NB4 (cell line): ENCODE measurements around the gene MTHFSD.

Experiments used
- DNase-seq: peaks from one replicate; pipeline ENCODE4 v3.0.0; 2010; ENCODE audit warnings: low read depth
- H3K4me3 ChIP-seq: one replicate; pipeline ENCODE4 v1.5.1; 2011; ENCODE audit warnings: mild to moderate bottlenecking, low read depth, low read length, moderate library complexity
- MAX ChIP-seq: IDR thresholded peaks from 2 replicates; pipeline ENCODE4 v1.6.1; 2011; ENCODE audit warnings: low read depth, low read length
- MYC ChIP-seq: IDR thresholded peaks from 2 replicates; pipeline ENCODE4 v1.6.1; 2011; ENCODE audit warnings: low read depth, low read length
- POLR2A ChIP-seq: IDR thresholded peaks from 2 replicates; pipeline ENCODE4 v1.6.1; 2011; ENCODE audit warnings: mild to moderate bottlenecking; ENCODE audit not compliant: insufficient read length; ENCODE audit errors: extremely low read depth
- TF ChIP-seq, protein P1 (sequence below): IDR thresholded peaks from one replicate; pipeline ENCODE4 v1.5.1; 2012; ENCODE audit warnings: low read depth, low read length

The MTHFSD gene

GRCh38 chr16:86550281-86550680 is 4.8 kb downstream of the MTHFSD start:
- DNase-seq = no peak
- no peak overlapping the region for H3K4me3 ChIP-seq
- TF ChIP-seq, protein P1, sequence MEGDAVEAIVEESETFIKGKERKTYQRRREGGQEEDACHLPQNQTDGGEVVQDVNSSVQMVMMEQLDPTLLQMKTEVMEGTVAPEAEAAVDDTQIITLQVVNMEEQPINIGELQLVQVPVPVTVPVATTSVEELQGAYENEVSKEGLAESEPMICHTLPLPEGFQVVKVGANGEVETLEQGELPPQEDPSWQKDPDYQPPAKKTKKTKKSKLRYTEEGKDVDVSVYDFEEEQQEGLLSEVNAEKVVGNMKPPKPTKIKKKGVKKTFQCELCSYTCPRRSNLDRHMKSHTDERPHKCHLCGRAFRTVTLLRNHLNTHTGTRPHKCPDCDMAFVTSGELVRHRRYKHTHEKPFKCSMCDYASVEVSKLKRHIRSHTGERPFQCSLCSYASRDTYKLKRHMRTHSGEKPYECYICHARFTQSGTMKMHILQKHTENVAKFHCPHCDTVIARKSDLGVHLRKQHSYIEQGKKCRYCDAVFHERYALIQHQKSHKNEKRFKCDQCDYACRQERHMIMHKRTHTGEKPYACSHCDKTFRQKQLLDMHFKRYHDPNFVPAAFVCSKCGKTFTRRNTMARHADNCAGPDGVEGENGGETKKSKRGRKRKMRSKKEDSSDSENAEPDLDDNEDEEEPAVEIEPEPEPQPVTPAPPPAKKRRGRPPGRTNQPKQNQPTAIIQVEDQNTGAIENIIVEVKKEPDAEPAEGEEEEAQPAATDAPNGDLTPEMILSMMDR = no peak
- TF ChIP-seq MAX = no peak
- no peak for TF ChIP-seq MYC
- TF ChIP-seq POLR2A = no peak

GRCh38 chr16:86549893-86550190 is 5.2 kb downstream of the MTHFSD start:
- no peak for TF ChIP-seq MAX
- no peak for TF ChIP-seq POLR2A
- TF ChIP-seq, protein P1 = no peak
- no peak for TF ChIP-seq MYC
- no peak for DNase-seq
- no peak overlapping the region for H3K4me3 ChIP-seq

GRCh38 chr16:86549076-86549892 is 5.8 kb downstream of the MTHFSD start:
- TF ChIP-seq MYC (no peak), MAX (no peak), POLR2A (no peak)
- TF ChIP-seq, protein P1 = no peak
- DNase-seq = no peak

GRCh38 chr16:86547286-86547685 is 7.7 kb downstream of the MTHFSD start:
- no peak for DNase-seq
- no peak for TF ChIP-seq MYC
- TF ChIP-seq, protein P1 = no peak
- no peak for TF ChIP-seq MAX
- TF ChIP-seq POLR2A = no peak

More at GRCh38 chr16:86549076-86549892, 5.8 kb downstream of the MTHFSD start:
- no peak overlapping the region for H3K4me3 ChIP-seq

DNA sequence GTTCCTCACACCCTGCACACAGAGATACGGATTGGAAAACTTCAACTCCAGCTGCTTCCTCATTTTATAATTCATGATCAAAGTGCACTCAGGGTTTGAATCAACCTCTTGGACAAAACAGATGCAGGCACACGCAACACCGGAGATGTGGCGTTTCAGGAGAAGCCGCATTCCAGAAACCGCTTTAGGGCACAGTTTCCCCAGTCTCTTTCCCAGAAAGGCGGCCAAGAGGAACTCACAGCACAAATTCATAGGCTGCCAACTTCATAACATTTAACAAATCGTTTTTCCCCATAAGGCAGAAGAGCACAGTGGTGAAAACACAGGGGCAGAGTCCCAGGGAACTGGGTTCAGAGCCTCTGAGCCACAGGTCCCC is 8.4 kb downstream of the MTHFSD start:
- DNase-seq = no peak
- TF ChIP-seq MYC = no peak
- TF ChIP-seq, protein P1 = no peak
- no peak for TF ChIP-seq MAX
- TF ChIP-seq POLR2A = no peak

More at GRCh38 chr16:86547286-86547685, 7.7 kb downstream of the MTHFSD start:
- H3K4me3 ChIP-seq = no peak overlapping the region

More for the DNA sequence above, 8.4 kb downstream of the MTHFSD start:
- H3K4me3 ChIP-seq = no peak overlapping the region
